ENCODE measurements around the gene TREML1. TPM values are rescaled to one million over a fixed set of nuclear protein-coding genes. Genes with fewer than 3 reads are reported as not detected.
"Not testable (repeated sequence)": the region's sequence is repeated elsewhere in the genome, so short reads cannot be mapped to it uniquely, and the experiment has no call there.

TREML1 gene, protein sequence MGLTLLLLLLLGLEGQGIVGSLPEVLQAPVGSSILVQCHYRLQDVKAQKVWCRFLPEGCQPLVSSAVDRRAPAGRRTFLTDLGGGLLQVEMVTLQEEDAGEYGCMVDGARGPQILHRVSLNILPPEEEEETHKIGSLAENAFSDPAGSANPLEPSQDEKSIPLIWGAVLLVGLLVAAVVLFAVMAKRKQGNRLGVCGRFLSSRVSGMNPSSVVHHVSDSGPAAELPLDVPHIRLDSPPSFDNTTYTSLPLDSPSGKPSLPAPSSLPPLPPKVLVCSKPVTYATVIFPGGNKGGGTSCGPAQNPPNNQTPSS
- total RNA-seq: not detected

DNA sequence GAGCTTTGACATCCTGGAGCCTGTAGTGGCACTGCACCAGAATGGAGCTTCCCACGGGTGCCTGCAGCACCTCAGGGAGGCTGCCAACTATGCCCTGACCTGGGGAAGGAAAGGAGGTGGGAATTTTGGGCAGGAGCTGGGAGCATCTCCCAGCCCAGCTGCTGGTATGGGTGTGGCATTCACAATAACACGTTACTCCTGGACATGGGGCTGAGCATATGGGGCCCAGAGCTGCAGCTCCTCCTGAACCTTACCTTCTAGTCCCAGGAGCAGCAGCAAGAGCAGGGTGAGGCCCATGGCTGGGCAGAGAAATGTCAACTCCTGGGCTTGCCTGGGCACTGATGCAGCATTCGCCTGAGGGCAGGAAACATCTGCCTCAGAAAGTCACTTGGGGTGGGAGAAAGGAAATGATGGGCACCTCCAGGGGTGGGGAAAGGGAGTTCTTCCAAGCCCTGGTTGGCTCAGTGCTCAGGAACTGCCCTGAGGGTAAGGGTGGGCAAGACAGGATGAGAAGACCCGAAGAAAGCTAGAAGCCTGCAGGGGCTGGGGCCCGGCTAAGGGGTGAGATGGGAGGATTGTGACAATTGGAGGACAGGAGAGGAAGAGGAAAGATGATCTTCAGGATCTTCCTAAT lies at the start of gene TREML1:
TSS of gene TREML1 (minus strand) at position 356 of the 634 bp plus-strand sequence. CDS start at position 297, 59 bp downstream.
- Mint-ChIP-seq H3K9me3 (no peaks in the 10 kb centered on the region), H3K4me3 (no peak within 1 kb of the TSS), H3K27me3 (ENCODE audit: low read depth) (no peaks in the 10 kb centered on the region), H3K4me1 (ENCODE audit: low read depth) (no peaks in the 10 kb centered on the region), H3K36me3 (ENCODE audit: insufficient read depth) (peaks cover 4% of the 10 kb centered on the region)
- no peak for ATAC-seq
- DNase-seq: no peak

DNA sequence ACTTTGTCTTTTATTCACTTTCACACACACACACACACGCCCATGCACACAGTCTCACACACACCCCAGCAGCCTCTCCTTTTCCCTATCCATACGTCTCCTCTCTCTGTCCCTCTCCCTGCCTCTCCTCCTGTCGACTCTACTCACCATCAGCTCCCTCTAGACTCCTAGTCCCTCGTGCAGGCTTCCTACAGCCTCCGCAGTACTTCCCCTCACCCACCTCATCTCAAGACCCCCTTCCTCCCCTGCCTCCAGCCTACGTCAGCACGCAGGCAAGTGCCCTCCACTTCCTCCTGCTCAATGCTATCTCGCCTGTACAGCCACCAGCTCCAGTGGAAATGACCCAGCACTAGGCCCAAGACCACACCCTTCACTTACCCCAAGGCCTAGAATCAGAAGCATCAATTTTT lies 47.6 kb upstream of the TREML1 start:
- Mint-ChIP-seq H3K27me3 (ENCODE audit: low read depth) (no peaks in the 10 kb centered on the region), H3K36me3 (ENCODE audit: insufficient read depth) (peaks cover 4% of the 10 kb centered on the region), H3K4me3 (peak overlapping the region; percentile 53), H3K4me1 (ENCODE audit: low read depth) (peaks cover 67% of the 10 kb centered on the region), H3K9me3 (no peaks in the 10 kb centered on the region)
- ATAC-seq (no peak), DNase-seq (no peak)

DNA sequence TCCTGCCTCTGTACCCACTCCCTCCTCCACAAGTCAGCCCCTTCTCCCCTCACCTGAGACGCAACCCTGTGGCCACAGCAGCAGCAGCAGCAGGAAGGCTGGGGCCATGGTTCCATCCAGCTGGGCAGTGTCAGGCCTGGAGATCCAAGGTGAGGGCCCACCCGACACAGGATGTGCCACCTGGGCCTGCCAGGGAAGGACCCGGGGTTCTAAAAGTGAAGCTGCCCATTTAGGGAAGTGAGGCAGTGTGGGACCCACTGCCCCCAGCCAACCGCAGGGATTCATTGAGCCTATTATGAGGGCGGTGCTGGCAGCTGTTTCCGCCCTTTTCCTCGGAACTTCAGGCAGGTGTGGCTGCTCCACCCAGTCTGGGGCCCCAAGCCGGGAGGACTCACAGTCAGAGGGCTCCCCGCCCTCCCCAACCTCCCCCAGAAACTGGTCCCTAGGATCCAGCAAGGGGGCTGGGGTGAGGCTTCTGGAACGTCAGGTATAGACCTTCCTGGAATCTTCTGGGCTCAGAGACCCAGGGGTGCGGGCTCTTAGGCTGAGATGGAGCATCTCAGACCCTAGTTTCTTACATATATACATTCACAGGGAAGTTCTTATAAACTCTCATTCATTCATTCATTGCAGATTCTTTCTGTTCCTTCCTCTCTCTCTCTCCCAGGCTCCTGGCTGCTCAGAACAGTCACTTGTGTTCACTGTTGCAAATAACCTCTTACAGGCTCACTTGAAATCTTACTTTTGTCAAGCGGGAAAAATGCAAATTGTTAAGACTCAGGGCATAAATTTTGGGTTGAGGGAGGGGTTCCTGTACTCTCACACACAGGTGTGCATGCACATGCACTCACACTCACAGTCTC lies 47.0 kb upstream of the TREML1 start, which contains the start of gene TREML2:
TSS of gene TREML2 (minus strand) at position 249 of the 863 bp plus-strand sequence. CDS start at position 108, 141 bp downstream.
- ATAC-seq: peak; percentile 18 to 33
- no peaks in the 10 kb centered on the region for H3K27me3 Mint-ChIP-seq (ENCODE audit: low read depth)
- DNase-seq: no peak
- peaks cover 72% of the 10 kb centered on the region for H3K4me1 Mint-ChIP-seq (ENCODE audit: low read depth)
- H3K36me3 Mint-ChIP-seq (ENCODE audit: insufficient read depth): peaks cover 8% of the 10 kb centered on the region
- peak within 1 kb of the TSS; percentile 53 for H3K4me3 Mint-ChIP-seq
- no peaks in the 10 kb centered on the region for H3K9me3 Mint-ChIP-seq

DNA sequence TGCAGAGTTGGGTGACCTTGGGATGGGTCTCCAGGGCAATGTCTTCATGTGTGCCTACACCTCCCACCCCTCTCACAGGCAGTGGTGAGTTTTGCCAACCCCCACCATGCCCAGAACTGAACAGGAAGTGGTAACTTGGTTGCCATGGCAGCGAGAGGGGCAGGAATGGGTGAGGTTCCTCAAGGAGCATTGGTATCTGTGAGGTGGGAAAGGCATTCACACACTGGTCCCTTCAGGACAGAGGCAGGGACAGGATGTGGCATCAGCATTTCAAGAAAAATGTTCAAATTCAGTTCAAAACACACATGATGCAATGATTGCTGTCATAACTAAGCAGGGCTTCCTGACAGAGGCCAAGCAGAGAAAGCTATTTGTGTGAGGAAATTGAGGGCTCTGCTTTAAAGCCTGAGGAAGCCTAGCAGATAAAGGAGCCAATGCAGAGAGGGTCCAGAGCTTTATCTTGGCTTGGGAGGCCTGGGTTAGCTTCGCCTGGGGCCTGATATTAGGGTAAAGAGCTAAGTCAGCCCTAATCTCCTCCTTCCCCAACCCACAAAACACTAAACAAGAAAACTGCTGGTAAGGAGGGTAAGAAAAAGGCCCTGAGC lies 46.3 kb upstream of the TREML1 start:
- DNase-seq: peak; percentile 22
- Mint-ChIP-seq H3K9me3 (no peaks in the 10 kb centered on the region), H3K36me3 (ENCODE audit: insufficient read depth) (peaks cover 8% of the 10 kb centered on the region), H3K4me3 (peak overlapping the region; percentile 53), H3K27me3 (ENCODE audit: low read depth) (no peaks in the 10 kb centered on the region), H3K4me1 (ENCODE audit: low read depth) (peaks cover 77% of the 10 kb centered on the region)
- ATAC-seq: peak; percentile 24 to 39

DNA sequence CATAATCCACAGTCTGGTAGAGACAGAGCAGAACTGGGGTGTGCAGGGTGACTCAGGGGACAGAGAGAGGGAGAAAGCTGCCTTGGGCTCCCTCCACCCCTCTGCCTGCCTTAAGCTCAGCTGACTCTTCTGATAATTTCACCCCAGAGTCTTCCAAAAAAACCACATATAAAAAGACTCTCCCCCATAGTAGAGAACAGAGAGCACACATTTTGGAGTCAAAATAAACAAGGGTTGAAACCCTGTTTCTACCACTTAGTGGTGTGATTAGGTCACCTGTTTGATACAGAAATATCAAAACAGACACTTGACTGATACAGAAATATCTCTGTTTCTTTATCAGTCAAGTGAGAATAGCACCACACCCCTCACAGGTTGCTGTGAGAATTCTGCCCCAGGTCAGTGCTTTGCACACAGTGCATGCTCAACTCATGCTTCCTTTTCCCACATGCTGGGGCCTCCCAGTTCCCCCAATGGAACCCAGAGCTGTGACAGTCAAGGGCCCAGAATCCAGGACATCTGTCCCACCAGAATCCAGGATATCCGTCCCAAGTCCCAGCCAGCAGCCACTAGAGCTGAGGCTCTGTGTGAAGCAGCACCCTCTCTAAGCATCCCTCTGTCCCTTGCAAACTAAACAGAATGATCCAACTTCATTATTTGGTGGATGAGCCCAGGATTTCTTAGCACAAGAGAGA lies 45.6 kb upstream of the TREML1 start:
- Mint-ChIP-seq H3K4me1 (ENCODE audit: low read depth) (peaks cover 84% of the 10 kb centered on the region), H3K36me3 (ENCODE audit: insufficient read depth) (peaks cover 10% of the 10 kb centered on the region), H3K27me3 (ENCODE audit: low read depth) (no peaks in the 10 kb centered on the region), H3K4me3 (peak overlapping the region; percentile 53), H3K9me3 (no peaks in the 10 kb centered on the region)
- DNase-seq (no peak), ATAC-seq (peak; percentile 70 to 74)

DNA sequence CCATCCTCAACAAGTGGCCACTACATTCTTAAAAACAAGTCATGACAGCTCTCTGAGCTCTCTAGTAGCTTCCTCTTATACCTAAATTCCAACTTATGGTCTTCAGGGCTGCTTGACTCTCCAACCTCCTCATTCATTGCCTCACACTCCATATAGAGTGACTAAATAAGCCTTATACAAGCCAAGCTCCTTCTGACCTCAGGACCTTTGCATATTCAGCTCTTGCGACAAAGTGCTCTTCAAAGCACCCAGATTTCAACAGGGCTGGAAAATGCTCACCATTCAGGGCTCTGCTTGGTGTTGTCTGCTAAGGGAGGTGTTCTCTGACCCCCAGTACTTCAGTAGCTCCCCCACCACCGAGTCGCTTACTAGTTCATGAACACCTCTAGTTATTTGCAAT lies 43.1 kb upstream of the TREML1 start:
- no peak for ATAC-seq
- Mint-ChIP-seq H3K4me1 (ENCODE audit: low read depth) (peaks cover 82% of the 10 kb centered on the region), H3K36me3 (ENCODE audit: insufficient read depth) (peaks cover 10% of the 10 kb centered on the region), H3K4me3 (no peak overlapping the region), H3K9me3 (no peaks in the 10 kb centered on the region), H3K27me3 (ENCODE audit: low read depth) (no peaks in the 10 kb centered on the region)
- no peak for DNase-seq

DNA sequence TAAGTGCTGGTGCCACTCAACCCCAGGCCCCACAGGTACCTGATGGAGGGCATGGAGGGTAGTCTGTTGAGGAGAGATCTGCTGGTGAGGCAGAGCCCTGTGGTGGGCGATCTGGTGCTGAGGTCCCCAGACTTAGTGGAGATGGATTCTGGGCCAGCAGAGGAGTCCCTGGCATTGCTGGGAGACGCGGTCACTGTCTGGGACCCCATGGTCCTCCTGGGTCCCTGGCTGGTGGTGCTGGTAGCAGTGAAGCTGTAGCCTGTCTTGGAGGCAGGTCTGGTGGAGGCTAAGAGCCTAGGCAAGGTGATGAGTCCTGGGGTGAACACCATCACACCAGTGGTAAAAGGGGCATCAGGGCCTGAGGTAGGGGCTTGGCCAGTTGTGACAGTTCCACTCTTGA lies 40.2 kb upstream of the TREML1 start:
- Mint-ChIP-seq H3K4me3 (no peak overlapping the region), H3K36me3 (ENCODE audit: insufficient read depth) (peaks cover 10% of the 10 kb centered on the region), H3K4me1 (ENCODE audit: low read depth) (peaks cover 60% of the 10 kb centered on the region), H3K9me3 (no peaks in the 10 kb centered on the region), H3K27me3 (ENCODE audit: low read depth) (no peaks in the 10 kb centered on the region)
- ATAC-seq (no peak), DNase-seq (no peak)

DNA sequence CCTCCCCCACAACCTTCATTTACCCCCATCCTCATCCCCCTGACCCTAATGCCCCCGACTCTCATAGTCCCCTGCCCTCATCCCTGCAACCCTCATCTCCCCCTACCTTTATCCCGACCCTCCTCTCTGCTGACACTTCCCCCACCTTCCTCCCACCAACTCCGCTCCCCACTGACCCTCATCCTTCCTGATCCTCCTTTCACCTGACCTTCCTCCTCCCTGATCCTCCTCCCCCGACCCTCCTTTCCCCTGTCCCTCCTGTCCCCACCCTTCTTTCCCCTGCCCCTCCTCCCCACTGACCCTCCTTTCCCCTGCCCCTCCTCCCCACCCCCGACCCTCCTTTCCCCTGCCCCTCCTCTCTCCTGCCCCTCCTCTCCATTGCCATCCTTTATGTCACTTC lies 39.7 kb upstream of the TREML1 start:
- Mint-ChIP-seq H3K27me3 (ENCODE audit: low read depth) (no peaks in the 10 kb centered on the region), H3K9me3 (no peaks in the 10 kb centered on the region), H3K4me3 (no peak overlapping the region), H3K36me3 (ENCODE audit: insufficient read depth) (peaks cover 10% of the 10 kb centered on the region), H3K4me1 (ENCODE audit: low read depth) (peaks cover 58% of the 10 kb centered on the region)
- ATAC-seq (no peak), DNase-seq (no peak)

DNA sequence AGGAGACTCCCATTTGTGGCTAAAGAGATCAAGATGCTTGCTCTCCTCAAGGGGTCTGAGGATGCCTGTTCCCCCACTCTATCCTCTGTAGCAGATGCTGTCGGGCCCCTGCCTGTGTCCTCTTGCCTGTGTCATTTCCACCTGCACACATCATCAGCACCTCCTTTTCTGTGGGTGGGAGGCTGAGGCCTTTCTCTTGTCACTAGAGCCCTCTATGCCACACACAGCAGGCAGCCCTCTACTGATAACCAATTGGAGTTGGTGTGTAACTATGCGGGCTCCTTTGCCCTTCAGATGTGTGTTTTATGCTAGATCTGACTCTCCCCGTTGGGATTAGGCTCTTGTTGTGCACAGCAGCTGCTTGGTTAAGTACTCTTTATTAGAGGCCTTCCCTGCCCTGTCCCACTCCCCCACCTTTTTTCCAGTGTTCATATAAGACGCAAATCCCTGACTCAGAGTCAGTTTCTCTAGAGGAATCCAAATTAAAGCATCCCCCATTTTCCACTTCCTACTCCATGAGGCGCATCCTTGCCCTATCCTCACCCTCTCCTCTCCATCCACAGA lies 39.1 kb upstream of the TREML1 start:
- Mint-ChIP-seq H3K36me3 (ENCODE audit: insufficient read depth) (peaks cover 10% of the 10 kb centered on the region), H3K27me3 (ENCODE audit: low read depth) (no peaks in the 10 kb centered on the region), H3K4me1 (ENCODE audit: low read depth) (peaks cover 58% of the 10 kb centered on the region), H3K4me3 (no peak overlapping the region), H3K9me3 (no peaks in the 10 kb centered on the region)
- ATAC-seq (no peak), DNase-seq (no peak)

DNA sequence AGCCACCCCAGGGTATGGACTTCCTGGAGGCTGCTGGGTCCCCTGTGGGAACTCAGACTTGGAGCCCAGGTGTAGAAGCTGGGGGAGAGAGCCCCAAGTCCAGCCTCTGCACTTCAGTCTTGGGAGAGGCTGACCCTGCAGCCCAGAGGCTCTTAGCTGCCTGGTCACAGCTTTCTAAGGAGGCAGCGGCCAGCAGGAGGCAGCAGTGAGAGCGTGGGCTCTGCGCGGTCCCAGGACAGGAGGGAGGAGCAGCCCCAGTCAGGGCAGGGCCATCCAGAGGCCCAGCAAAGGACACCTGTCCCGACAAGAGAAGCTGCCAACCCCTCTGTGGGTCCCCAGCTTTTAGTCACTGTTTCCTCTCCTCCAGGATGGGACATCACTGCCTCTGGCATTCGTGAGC lies 37.4 kb upstream of the TREML1 start:
- peak; percentile 31 for DNase-seq
- peaks cover 59% of the 10 kb centered on the region for H3K4me1 Mint-ChIP-seq (ENCODE audit: low read depth)
- H3K4me3 Mint-ChIP-seq: no peak overlapping the region
- peak; percentile 73 to 74 for ATAC-seq
- no peaks in the 10 kb centered on the region for H3K27me3 Mint-ChIP-seq (ENCODE audit: low read depth)
- H3K36me3 Mint-ChIP-seq (ENCODE audit: insufficient read depth): peaks cover 3% of the 10 kb centered on the region
- H3K9me3 Mint-ChIP-seq: no peaks in the 10 kb centered on the region

DNA sequence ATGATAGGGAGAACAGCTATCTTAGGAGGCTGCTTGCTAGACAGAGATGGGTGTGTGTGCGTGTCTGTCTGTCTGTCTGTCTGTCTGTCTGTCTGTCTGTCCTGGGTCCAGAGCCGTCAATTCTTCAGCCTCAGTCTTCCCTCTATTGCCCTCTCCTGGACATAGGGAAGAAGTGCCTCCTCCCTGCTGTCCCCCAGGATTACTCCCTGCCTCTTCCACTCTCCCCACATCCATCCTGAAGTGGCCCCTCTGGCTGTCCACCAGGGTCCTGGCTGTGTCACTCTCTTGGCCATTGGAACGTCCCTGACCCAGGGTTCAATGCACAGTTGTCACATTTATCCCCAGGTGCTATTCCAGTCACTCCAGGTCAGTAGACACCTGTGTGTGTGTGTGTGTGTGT lies 36.6 kb upstream of the TREML1 start:
- no peaks in the 10 kb centered on the region for H3K9me3 Mint-ChIP-seq
- no peaks in the 10 kb centered on the region for H3K27me3 Mint-ChIP-seq (ENCODE audit: low read depth)
- DNase-seq: no peak
- H3K36me3 Mint-ChIP-seq (ENCODE audit: insufficient read depth): peaks cover 2% of the 10 kb centered on the region
- H3K4me1 Mint-ChIP-seq (ENCODE audit: low read depth): peaks cover 58% of the 10 kb centered on the region
- H3K4me3 Mint-ChIP-seq: no peak overlapping the region
- ATAC-seq: no peak

DNA sequence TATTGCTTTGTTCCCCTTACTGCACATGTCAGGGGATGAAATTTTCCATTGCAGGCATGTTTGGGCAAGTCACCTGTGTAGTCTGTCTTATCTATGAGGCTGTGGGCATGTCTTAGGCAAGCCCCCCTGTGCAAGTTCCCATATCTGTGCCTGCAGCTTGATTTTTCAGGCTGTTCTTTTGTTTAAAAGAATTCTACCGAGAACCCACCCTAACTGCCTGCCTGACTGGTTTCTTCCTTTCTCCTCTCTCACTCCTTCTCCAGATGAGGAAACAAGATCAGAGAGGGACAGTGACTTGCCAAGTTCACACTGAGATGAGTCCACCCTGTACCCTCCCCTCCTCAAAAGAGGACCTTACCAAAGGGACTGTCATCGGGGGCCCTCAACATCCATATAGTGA lies 35.8 kb upstream of the TREML1 start:
- peaks cover 56% of the 10 kb centered on the region for H3K4me1 Mint-ChIP-seq (ENCODE audit: low read depth)
- H3K4me3 Mint-ChIP-seq: no peak overlapping the region
- no peaks in the 10 kb centered on the region for H3K27me3 Mint-ChIP-seq (ENCODE audit: low read depth)
- ATAC-seq: no peak
- H3K36me3 Mint-ChIP-seq (ENCODE audit: insufficient read depth): peaks cover 2% of the 10 kb centered on the region
- no peaks in the 10 kb centered on the region for H3K9me3 Mint-ChIP-seq
- no peak for DNase-seq

DNA sequence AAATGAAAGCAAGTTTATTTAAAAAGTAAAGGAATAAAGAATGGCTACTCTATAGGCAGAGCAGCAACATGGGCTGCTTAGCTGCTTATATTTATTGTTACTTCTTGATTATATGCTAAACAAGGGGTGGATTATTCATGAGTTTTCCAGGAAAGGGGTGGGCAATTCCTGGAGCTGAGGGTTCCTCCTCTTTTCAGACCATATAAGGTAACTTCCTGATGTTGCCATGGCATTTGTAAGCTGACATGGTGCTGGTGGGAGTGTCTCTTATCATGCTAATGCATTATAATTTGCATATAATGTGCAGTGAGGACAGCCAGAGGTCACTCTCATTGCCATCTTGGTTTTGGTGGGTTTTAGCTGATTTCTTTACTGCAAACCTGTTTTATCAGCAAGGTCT lies 34.9 kb upstream of the TREML1 start:
- not testable (repeated sequence) for H3K4me3 Mint-ChIP-seq; ATAC-seq; H3K36me3 Mint-ChIP-seq (ENCODE audit: insufficient read depth); H3K9me3 Mint-ChIP-seq; H3K27me3 Mint-ChIP-seq (ENCODE audit: low read depth); DNase-seq
- peaks cover 48% of the 10 kb centered on the region for H3K4me1 Mint-ChIP-seq (ENCODE audit: low read depth)
